NCI-H345 (cell line): Measurements from ENCODE around the gene STMP1.
"Not testable (repeated sequence)": the region's sequence is repeated elsewhere in the genome, so short reads cannot be mapped to it uniquely, and the experiment has no call there.

Experiments
- DNase-seq: peaks from one replicate; lab custom pipeline; 2025; lab: John Stamatoyannopoulos, UW

STMP1 gene

GRCh38 chr7:135662373-135663114 is at the start of gene STMP1:
STMP1 (plus strand) TSS chr7:135662514.
- peak; percentile 97 for DNase-seq

DNA sequence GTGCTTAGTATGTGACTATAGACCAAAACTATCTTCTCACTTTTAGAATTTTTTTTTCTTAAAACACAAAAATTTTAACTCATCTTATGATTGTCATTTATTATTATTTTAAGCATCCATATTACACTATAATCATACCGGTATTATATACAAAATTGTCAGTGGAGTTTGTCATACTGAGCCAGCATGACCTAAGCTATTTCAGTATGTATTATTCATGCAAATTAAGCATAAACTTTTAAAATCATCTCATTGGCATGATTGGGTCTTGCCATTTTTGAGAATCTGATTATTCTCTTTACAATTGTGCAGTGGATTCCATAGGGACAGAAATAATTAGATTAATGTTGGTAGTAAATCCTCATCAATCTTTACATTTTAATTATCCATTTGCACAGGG is 46.2 kb upstream of the STMP1 start:
- no peak for DNase-seq

DNA sequence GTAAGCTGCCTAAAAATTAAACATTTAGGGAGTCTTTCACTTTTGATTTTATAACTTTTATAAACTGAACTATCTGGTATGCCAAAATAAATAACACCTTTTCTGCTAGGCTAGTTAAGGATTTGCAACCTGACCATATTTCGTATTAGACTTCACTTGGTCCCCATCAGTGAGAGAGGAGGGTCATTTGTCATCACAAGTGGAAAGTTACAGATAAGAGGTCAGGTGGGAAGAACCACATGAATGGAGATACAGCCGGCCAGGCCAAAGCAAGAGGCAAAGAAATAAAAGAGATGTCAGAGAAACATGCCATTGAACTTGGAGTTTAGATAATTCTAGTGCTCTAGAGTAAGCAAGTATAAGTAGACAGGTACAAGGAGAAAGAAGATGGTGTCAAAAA is 44.5 kb upstream of the STMP1 start:
- DNase-seq, result no peak

GRCh38 chr7:135618510-135618909 is 43.8 kb upstream of the STMP1 start:
- no peak for DNase-seq

DNA sequence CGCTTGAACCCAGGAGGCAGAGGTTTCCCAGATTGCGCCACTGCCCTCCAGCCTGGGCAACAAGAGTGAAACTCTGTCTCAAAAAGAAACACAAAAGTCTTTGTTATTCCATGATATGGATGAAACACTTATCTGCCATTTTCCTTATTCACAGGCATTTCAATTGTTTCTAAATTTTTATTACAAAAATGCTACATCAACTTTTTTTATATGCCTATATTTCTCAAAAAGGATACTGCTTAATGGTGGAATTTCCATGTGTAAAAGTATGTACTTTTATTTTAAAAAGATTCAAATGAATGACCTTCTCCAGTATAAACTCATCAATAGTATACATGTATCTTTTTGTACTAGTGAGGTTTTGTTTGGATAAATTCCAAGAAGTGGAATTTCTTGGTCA is 41.9 kb upstream of the STMP1 start:
- no peak for DNase-seq

- DNase-seq, result peak; percentile 63
These were observed 41.1 kb upstream of the STMP1 start for GRCh38 chr7:135620980-135621850.

GRCh38 chr7:135634191-135634878 is 28.0 kb upstream of the STMP1 start:
- no peak for DNase-seq

- not testable (repeated sequence) for DNase-seq
These were observed 22.6 kb upstream of the STMP1 start for GRCh38 chr7:135639690-135640089.

DNA sequence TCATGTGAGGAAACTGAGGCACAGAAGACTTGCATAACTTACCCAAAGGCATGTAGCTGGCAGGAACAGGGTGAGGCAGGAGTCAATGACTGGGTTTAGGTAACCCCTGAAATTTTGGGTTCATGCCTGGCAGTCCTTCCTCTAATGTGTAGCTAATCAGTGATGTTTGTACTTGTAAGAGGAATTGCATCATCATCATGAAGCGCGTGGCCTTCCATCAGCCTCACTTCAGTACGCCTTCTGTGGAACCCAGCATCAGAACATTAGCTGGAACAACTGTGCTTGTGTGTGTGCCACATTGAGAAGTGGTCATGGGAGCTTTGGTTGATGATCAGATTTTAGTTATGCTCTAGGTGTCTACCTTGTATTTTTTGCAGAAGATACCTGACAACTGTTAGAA is 18.2 kb upstream of the STMP1 start:
- DNase-seq, result no peak

- DNase-seq, result no peak
These were observed 17.6 kb upstream of the STMP1 start for GRCh38 chr7:135644729-135645128.

- peak; percentile 29 for DNase-seq
These were observed 16.9 kb upstream of the STMP1 start for GRCh38 chr7:135645296-135645904.

- DNase-seq, result no peak
These were observed 14.6 kb upstream of the STMP1 start for GRCh38 chr7:135647755-135648154.

GRCh38 chr7:135648235-135648634 is 14.1 kb upstream of the STMP1 start:
- no peak for DNase-seq

- DNase-seq, result no peak
These were observed 11.3 kb upstream of the STMP1 start for GRCh38 chr7:135650831-135651573.

DNA sequence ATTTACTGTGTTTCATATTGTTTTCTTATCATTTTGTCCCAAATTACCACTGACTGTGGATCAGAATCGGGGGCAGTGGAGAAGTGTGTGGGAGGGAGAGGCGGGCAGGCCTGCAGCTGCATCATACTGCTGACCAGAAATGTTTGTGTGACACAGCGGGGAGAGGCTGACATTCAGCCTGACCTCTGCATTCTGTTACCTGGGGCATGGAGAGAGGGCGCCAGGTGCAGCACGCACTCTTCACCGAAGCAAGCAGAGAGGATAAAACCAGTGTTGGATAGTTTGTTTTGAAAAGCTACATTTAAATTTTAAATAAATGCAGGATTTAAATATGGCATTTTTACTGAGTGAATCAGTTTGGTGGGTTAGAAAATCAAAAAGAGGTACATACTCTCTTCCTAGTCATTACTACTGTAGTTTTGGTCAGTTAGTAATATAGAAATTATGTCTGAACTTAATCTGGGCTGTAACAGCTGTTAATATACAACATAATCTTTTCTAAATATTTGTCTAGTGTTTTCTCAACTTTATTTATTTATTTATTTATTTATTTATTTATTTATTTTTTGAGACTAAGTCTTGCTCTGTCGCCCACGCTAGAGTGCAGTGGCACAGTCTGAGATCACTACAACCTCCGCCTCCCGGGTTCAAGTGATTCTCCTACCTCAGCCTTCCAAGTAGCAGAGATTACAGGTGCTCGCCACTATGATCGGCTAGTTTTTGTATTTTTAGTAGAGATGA is 8.8 kb upstream of the STMP1 start:
- DNase-seq, result peak; percentile 20

- no peak for DNase-seq
These were observed 3.8 kb upstream of the STMP1 start for GRCh38 chr7:135658564-135658963.

DNA sequence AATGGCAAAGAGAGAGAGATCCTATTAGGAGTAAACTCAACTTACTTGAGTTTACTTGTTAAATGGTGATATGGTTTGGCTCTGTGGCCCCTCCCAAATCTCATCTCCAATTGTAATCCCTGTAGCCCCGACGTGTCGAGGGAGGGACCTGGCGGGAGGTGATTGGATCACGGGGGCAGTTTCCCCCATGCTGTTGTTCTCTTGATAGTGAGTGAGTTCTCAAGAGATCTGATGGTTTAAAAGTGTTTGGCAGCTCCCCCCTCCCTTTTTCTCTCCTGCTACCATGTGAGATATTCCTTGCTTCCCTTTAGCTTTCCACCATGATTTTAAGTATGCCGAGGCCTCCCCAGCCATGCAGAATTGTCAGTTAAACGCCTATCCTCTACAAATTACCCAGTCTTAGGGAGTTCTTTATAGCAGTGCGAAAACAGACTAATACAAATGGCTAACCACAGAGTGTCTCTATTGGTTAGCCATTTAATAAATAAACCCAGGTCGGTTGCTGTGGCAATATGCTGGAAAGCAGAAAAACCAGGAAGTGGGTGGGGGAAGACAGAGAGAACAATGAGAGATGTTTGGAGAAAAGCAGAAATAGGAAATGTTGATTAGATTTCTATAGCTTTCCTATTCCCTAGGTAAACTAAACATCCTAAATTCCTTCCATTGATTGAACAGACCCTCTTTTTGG is 3.0 kb upstream of the STMP1 start:
- no peak for DNase-seq

- peak; percentile 49 for DNase-seq
These were observed 797 bp upstream of the STMP1 start for GRCh38 chr7:135661311-135662122.

DNA sequence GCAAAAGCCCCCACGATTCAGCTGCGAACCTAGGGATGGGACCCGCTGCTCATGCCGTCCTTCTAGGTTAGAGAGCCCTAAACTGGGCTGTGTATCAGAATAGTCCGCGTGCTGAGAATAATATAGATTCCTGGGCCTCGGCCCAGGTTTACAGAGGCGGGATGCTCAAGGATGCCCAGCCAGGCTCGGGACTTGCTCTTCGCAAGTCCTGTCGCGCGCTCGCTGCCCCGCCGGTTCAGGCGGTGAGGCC is 266 bp upstream of the STMP1 start:
- DNase-seq, result no peak
